ENCODE results near the gene TOR1A.
A peak's percentile ranks its signal among the peaks of the same experiment; 100 is the strongest.

Gene TOR1A

GRCh38 chr9:129839324-129840023 lies 15.5 kb upstream of the TOR1A start:
- H3K23ac ChIP-seq (ENCODE audit: low read length) = no peak overlapping the region
- no CpG with 5 or more reads among the region's 10 CpGs for WGBS (ENCODE audit: extremely low coverage, insufficient coverage, insufficient read length)
- no peaks in the 10 kb centered on the region for H3K27me3 ChIP-seq (ENCODE audit: insufficient read depth, low read length)
- no peak overlapping the region for H4K8ac ChIP-seq (ENCODE audit: low read depth, low read length)
- H2BK120ac ChIP-seq (ENCODE audit: insufficient read depth, low read length, poor library complexity) = no peak overlapping the region
- H4K12ac ChIP-seq (ENCODE audit: low read depth, low read length) = no peak overlapping the region
- no peak overlapping the region for H2AFZ ChIP-seq (ENCODE audit: insufficient read depth, low read length, poor library complexity)
- H3K27ac ChIP-seq (ENCODE audit: low read depth, low read length) = no peak overlapping the region
- peak overlapping the region; percentile 10 for H3K4me3 ChIP-seq (ENCODE audit: low read depth, low read length)
- H3K36me3 ChIP-seq (ENCODE audit: control insufficient read depth in 1 of 2, insufficient read depth in 2 of 2, low read length in 2 of 2) = no peaks in the 10 kb centered on the region
- peaks cover 4% of the 10 kb centered on the region for H3K79me2 ChIP-seq (ENCODE audit: control insufficient read depth, insufficient read depth, low read length, poor library complexity)
- no peak overlapping the region for H3K18ac ChIP-seq (ENCODE audit: low read length)
- H2BK12ac ChIP-seq (ENCODE audit: low read length) = no peak overlapping the region
- peaks cover 9% of the 10 kb centered on the region for H3K79me1 ChIP-seq (ENCODE audit: low read length)
- no peak for DNase-seq
- H3K14ac ChIP-seq (ENCODE audit: low read length) = no peak overlapping the region
- H3K4me2 ChIP-seq (ENCODE audit: low read length) = no peak overlapping the region
- H2AK5ac ChIP-seq (ENCODE audit: low read length) = no peak overlapping the region
- H3K9ac ChIP-seq (ENCODE audit: low read length) = no peak overlapping the region
- no peak overlapping the region for H3K4ac ChIP-seq (ENCODE audit: low read depth, low read length)
- no peak overlapping the region for H2BK5ac ChIP-seq (ENCODE audit: low read depth, low read length, poor library complexity)
- no peak overlapping the region for H4K91ac ChIP-seq (ENCODE audit: low read depth, low read length)
- no peaks in the 10 kb centered on the region for H3K9me3 ChIP-seq (ENCODE audit: insufficient read depth, low read depth, low read length)
- H3K4me1 ChIP-seq (ENCODE audit: control insufficient read depth in 1 of 2, insufficient read depth in 2 of 2, low read length in 2 of 2) = peaks cover 4 to 8% of the 10 kb centered on the region in 2 experiments

- Histone ChIP-seq H3K4me2 (ENCODE audit: low read length) (no peak overlapping the region), H3K36me3 (ENCODE audit: control insufficient read depth in 1 of 2, insufficient read depth in 2 of 2, low read length in 2 of 2) (no peaks in the 10 kb centered on the region), H3K27ac (ENCODE audit: low read depth, low read length) (no peak overlapping the region), H3K4me1 (ENCODE audit: control insufficient read depth in 1 of 2, insufficient read depth in 2 of 2, low read length in 2 of 2) (peaks cover 7 to 10% of the 10 kb centered on the region in 2 experiments), H3K79me2 (ENCODE audit: control insufficient read depth, insufficient read depth, low read length, poor library complexity) (peaks cover 4% of the 10 kb centered on the region), H3K79me1 (ENCODE audit: low read length) (peaks cover 9% of the 10 kb centered on the region), H2BK5ac (ENCODE audit: low read depth, low read length, poor library complexity) (no peak overlapping the region), H4K91ac (ENCODE audit: low read depth, low read length) (no peak overlapping the region), H4K12ac (ENCODE audit: low read depth, low read length) (no peak overlapping the region), H3K14ac (ENCODE audit: low read length) (no peak overlapping the region), H2BK120ac (ENCODE audit: insufficient read depth, low read length, poor library complexity) (no peak overlapping the region), H3K18ac (ENCODE audit: low read length) (no peak overlapping the region), H3K23ac (ENCODE audit: low read length) (no peak overlapping the region), H3K9ac (ENCODE audit: low read length) (no peak overlapping the region), H2AK5ac (ENCODE audit: low read length) (no peak overlapping the region), H3K4me3 (ENCODE audit: low read depth, low read length) (no peak overlapping the region), H4K8ac (ENCODE audit: low read depth, low read length) (no peak overlapping the region), H2BK12ac (ENCODE audit: low read length) (no peak overlapping the region), H2AFZ (ENCODE audit: insufficient read depth, low read length, poor library complexity) (no peak overlapping the region), H3K27me3 (ENCODE audit: insufficient read depth, low read length) (no peaks in the 10 kb centered on the region), H3K4ac (ENCODE audit: low read depth, low read length) (no peak overlapping the region), H3K9me3 (ENCODE audit: insufficient read depth, low read depth, low read length) (no peaks in the 10 kb centered on the region)
- no peak for DNase-seq
- WGBS (ENCODE audit: extremely low coverage, insufficient coverage, insufficient read length) = no CpG with 5 or more reads among the region's 12 CpGs
Observed at GRCh38 chr9:129838707-129839259, 14.8 kb upstream of the TOR1A start.

GRCh38 chr9:129836311-129837007 lies 12.5 kb upstream of the TOR1A start:
- Histone ChIP-seq H3K23ac (ENCODE audit: low read length) (no peak overlapping the region), H2BK5ac (ENCODE audit: low read depth, low read length, poor library complexity) (no peak overlapping the region), H3K27me3 (ENCODE audit: insufficient read depth, low read length) (no peaks in the 10 kb centered on the region), H3K27ac (ENCODE audit: low read depth, low read length) (no peak overlapping the region), H2AK5ac (ENCODE audit: low read length) (no peak overlapping the region), H3K4me1 (ENCODE audit: control insufficient read depth in 1 of 2, insufficient read depth in 2 of 2, low read length in 2 of 2) (peaks cover 7 to 10% of the 10 kb centered on the region in 2 experiments), H3K4me2 (ENCODE audit: low read length) (peak overlapping the region; percentile 94), H4K12ac (ENCODE audit: low read depth, low read length) (no peak overlapping the region), H3K18ac (ENCODE audit: low read length) (no peak overlapping the region), H4K8ac (ENCODE audit: low read depth, low read length) (no peak overlapping the region), H3K9me3 (ENCODE audit: insufficient read depth, low read depth, low read length) (no peaks in the 10 kb centered on the region), H2AFZ (ENCODE audit: insufficient read depth, low read length, poor library complexity) (no peak overlapping the region), H3K79me1 (ENCODE audit: low read length) (peaks cover 9% of the 10 kb centered on the region), H2BK12ac (ENCODE audit: low read length) (no peak overlapping the region), H3K14ac (ENCODE audit: low read length) (no peak overlapping the region), H3K79me2 (ENCODE audit: control insufficient read depth, insufficient read depth, low read length, poor library complexity) (peaks cover 4% of the 10 kb centered on the region), H2BK120ac (ENCODE audit: insufficient read depth, low read length, poor library complexity) (no peak overlapping the region), H3K36me3 (ENCODE audit: control insufficient read depth in 1 of 2, insufficient read depth in 2 of 2, low read length in 2 of 2) (peaks cover 7 to 9% of the 10 kb centered on the region in 2 experiments), H4K91ac (ENCODE audit: low read depth, low read length) (no peak overlapping the region), H3K9ac (ENCODE audit: low read length) (no peak overlapping the region), H3K4ac (ENCODE audit: low read depth, low read length) (no peak overlapping the region), H3K4me3 (ENCODE audit: low read depth, low read length) (no peak overlapping the region)
- DNase-seq = no peak
- WGBS (ENCODE audit: extremely low coverage, insufficient coverage, insufficient read length) = no CpG with 5 or more reads among the region's 16 CpGs

GRCh38 chr9:129835860-129836223 lies 11.9 kb upstream of the TOR1A start:
- Histone ChIP-seq H3K79me2 (ENCODE audit: control insufficient read depth, insufficient read depth, low read length, poor library complexity) (peaks cover 4% of the 10 kb centered on the region), H3K36me3 (ENCODE audit: control insufficient read depth in 1 of 2, insufficient read depth in 2 of 2, low read length in 2 of 2) (peaks cover 11 to 12% of the 10 kb centered on the region in 2 experiments), H3K4me2 (ENCODE audit: low read length) (peak overlapping the region; percentile 94), H3K18ac (ENCODE audit: low read length) (peak overlapping the region; percentile 59), H3K27me3 (ENCODE audit: insufficient read depth, low read length) (no peaks in the 10 kb centered on the region), H2AFZ (ENCODE audit: insufficient read depth, low read length, poor library complexity) (peak overlapping the region; percentile 57), H3K79me1 (ENCODE audit: low read length) (peaks cover 9% of the 10 kb centered on the region), H3K27ac (ENCODE audit: low read depth, low read length) (no peak overlapping the region), H3K9ac (ENCODE audit: low read length) (peak overlapping the region; percentile 76), H3K4ac (ENCODE audit: low read depth, low read length) (peak overlapping the region; percentile 3), H2BK12ac (ENCODE audit: low read length) (no peak overlapping the region), H3K4me1 (ENCODE audit: control insufficient read depth in 1 of 2, insufficient read depth in 2 of 2, low read length in 2 of 2) (peaks cover 7 to 10% of the 10 kb centered on the region in 2 experiments), H3K4me3 (ENCODE audit: low read depth, low read length) (peak overlapping the region; percentile 79), H3K9me3 (ENCODE audit: insufficient read depth, low read depth, low read length) (no peaks in the 10 kb centered on the region), H2AK5ac (ENCODE audit: low read length) (no peak overlapping the region), H3K23ac (ENCODE audit: low read length) (no peak overlapping the region), H2BK5ac (ENCODE audit: low read depth, low read length, poor library complexity) (peak overlapping the region; percentile 65), H2BK120ac (ENCODE audit: insufficient read depth, low read length, poor library complexity) (no peak overlapping the region), H4K8ac (ENCODE audit: low read depth, low read length) (peak overlapping the region; percentile 80), H4K91ac (ENCODE audit: low read depth, low read length) (peak overlapping the region; percentile 80), H3K14ac (ENCODE audit: low read length) (peak overlapping the region; percentile 12), H4K12ac (ENCODE audit: low read depth, low read length) (no peak overlapping the region)
- WGBS (ENCODE audit: extremely low coverage, insufficient coverage, insufficient read length) = no CpG with 5 or more reads among the region's 19 CpGs
- DNase-seq = no peak
